Kidney (tissue), 14 donors: Measurements from ENCODE around the gene SH3RF3. TPM values are rescaled to one million over a fixed set of nuclear protein-coding genes. Genes with fewer than 3 reads are reported as not detected.

Source experiments
- DNase-seq, 5 donors: peaks; one replicate each; pipeline ENCODE4 v3.0.0-alpha.2; 2013 to 2020
- FAIRE-seq: peaks from 2 replicates; lab custom pipeline; 2012; peaks lifted over from hg19 to GRCh38; lab: Jason Lieb, UNC
- H3K27ac ChIP-seq, 2 donors: one replicate each; pipeline ENCODE4 v1.7.0; 2013; ENCODE audit warnings: low read depth in 2 of 2, low read length in 2 of 2, inconsistent platforms in 1 of 2
- H3K27me3 ChIP-seq: one replicate; pipeline ENCODE4 v1.7.1; 2013; ENCODE audit warnings: low read length, inconsistent platforms; ENCODE audit not compliant: control insufficient read depth, insufficient read depth
- H3K36me3 ChIP-seq, 3 donors: one replicate each; pipeline versions ENCODE4 v1.7.0 to v1.7.1; 2013; ENCODE audit warnings: low read length in 3 of 3, control low read depth in 1 of 3, inconsistent platforms in 1 of 3; ENCODE audit not compliant: insufficient read depth in 3 of 3, control insufficient read depth in 2 of 3
- H3K4me1 ChIP-seq, 3 donors: one replicate each; pipeline versions ENCODE4 v1.7.0 to v1.7.1; 2013; ENCODE audit warnings: low read length in 3 of 3, inconsistent platforms in 1 of 3, low read depth in 1 of 3; ENCODE audit not compliant: control insufficient read depth in 2 of 3, insufficient read depth in 2 of 3
- H3K4me3 ChIP-seq, 3 donors: one replicate each; pipeline versions ENCODE4 v1.7.0 to v1.8.1; 2013; ENCODE audit warnings: low read length in 3 of 3, control low read depth in 1 of 3, inconsistent platforms in 1 of 3
- H3K9ac ChIP-seq, 3 donors: one replicate each; pipeline versions ENCODE4 v1.7.0 to v1.7.1; 2013; ENCODE audit warnings: low read length in 3 of 3, control low read depth in 1 of 3, inconsistent platforms in 1 of 3
- H3K9me3 ChIP-seq, 3 donors: one replicate each; pipeline versions ENCODE4 v1.7.0 to v1.7.1; 2013; ENCODE audit warnings: low read length in 3 of 3, control low read depth in 1 of 3, inconsistent platforms in 1 of 3; ENCODE audit not compliant: control insufficient read depth in 2 of 3, insufficient read depth in 1 of 3
- CTCF ChIP-seq: IDR thresholded peaks from 3 replicates; pipeline ENCODE4 v1.5.1; 2012; ENCODE audit warnings: mild to moderate bottlenecking, moderate library complexity, borderline replicate concordance; ENCODE audit not compliant: insufficient read depth; ENCODE audit errors: extremely low read depth
- intact Hi-C: fragments of 100-400 bp; cut with DNase I; formaldehyde crosslinking; loops from one replicate; pipeline ENCODE4 v1.11.1; 2022
- polyA plus RNA-seq: library from polyadenylated mRNA; stranded (reverse); fragments of 350-450 nt; fragmentation: Illumina TruSeq; extraction: RNeasy Lipid Tissue Mini Kit (QIAGEN cat#74804); gene quantifications from one replicate; pipeline ENCODE4 v1.2.3, GENCODE V29; 2014; ENCODE audit warnings: low read depth, low replicate concordance; ENCODE audit not compliant: insufficient read depth
- total RNA-seq: library from RNA; stranded (reverse); fragmentation: NEBNext Ultra II Directional; extraction: Animal tissue kit (Norgen Biotek cat#: 25700); gene quantifications from one replicate; pipeline ENCODE4 v1.2.1, GENCODE V29; 2021
- donor health status: control.
- donor health status: control.
- donor health status: control.
- donor health status: control.
- donor health status: control.
- donor health status: DM: yes; HTN: yes; CAD: no.
- donor health status: Normal renal cell carcinoma (clear cell type).

Gene SH3RF3
- total and polyA plus RNA-seq, 2 donors from 2014 or later = 1.7 to 10.7 TPM

- Histone ChIP-seq H3K36me3 (no peaks in the 10 kb centered on the region), H3K4me1 (peaks cover 0 to 10% (median 3%) of the 10 kb centered on the region in 3 donors), H3K27ac (peak overlapping the region in 1 of 2 donors; percentile 16), H3K9me3 (no peaks in the 10 kb centered on the region), H3K27me3 (no peaks in the 10 kb centered on the region), H3K9ac (no peak overlapping the region), H3K4me3 (no peak overlapping the region)
- intact Hi-C loops = no loop called here
- FAIRE-seq (no peak), DNase-seq (peak in 4 of 5 donors; percentile 27 to 63 (median 43))
- no peak for TF ChIP-seq CTCF
These were observed 331.7 kb downstream of the SH3RF3 start for GRCh38 chr2:109460553-109461324.

GRCh38 chr2:109463236-109463635 is 334.2 kb downstream of the SH3RF3 start:
- no peaks in the 10 kb centered on the region for H3K36me3 ChIP-seq
- no peak overlapping the region for H3K27ac ChIP-seq
- DNase-seq (peak in 1 of 5 donors; percentile 16), FAIRE-seq (no peak)
- H3K9me3 ChIP-seq = no peaks in the 10 kb centered on the region
- no peak overlapping the region for H3K9ac ChIP-seq
- intact Hi-C loops = no loop called here
- H3K27me3 ChIP-seq = no peaks in the 10 kb centered on the region
- no peak for TF ChIP-seq CTCF
- no peak overlapping the region for H3K4me3 ChIP-seq
- peaks cover 0 to 10% (median 3%) of the 10 kb centered on the region in 3 donors for H3K4me1 ChIP-seq

- Histone ChIP-seq H3K27ac (no peak overlapping the region), H3K36me3 (no peaks in the 10 kb centered on the region), H3K27me3 (no peaks in the 10 kb centered on the region), H3K4me1 (peaks cover 0 to 10% (median 3%) of the 10 kb centered on the region in 3 donors), H3K9ac (no peak overlapping the region), H3K9me3 (no peaks in the 10 kb centered on the region), H3K4me3 (no peak overlapping the region)
- DNase-seq (peak in 1 of 5 donors; percentile 9), FAIRE-seq (no peak)
- intact Hi-C loops = no loop called here
- no peak for TF ChIP-seq CTCF
These were observed 334.9 kb downstream of the SH3RF3 start for GRCh38 chr2:109463891-109464290.
